Astrocyte of the spinal cord (primary cell): ENCODE results near the gene GJC2.

Source experiments
- DNase-seq: peaks from one replicate; pipeline ENCODE4 v3.0.0; 2011; ENCODE audit warnings: low read depth, low spot score
- H3K4me3 ChIP-seq: 2 replicates; pipeline ENCODE4 v1.5.1; 2011; ENCODE audit warnings: low read depth, mild to moderate bottlenecking, low read length, moderate library complexity
- CTCF ChIP-seq: IDR thresholded peaks from 2 replicates; pipeline ENCODE4 v1.5.1; 2012; ENCODE audit warnings: low read depth, mild to moderate bottlenecking, low read length, inconsistent platforms
- in situ Hi-C: cut with HindIII; loops from 2 replicates; pipeline ENCODE4 v1.10.0; 2017; ENCODE audit warnings: low sequenced_read_pairs

GJC2 gene

GRCh38 chr1:228174482-228175315, 25.0 kb downstream of the GJC2 start:
- H3K4me3 ChIP-seq, result no peak overlapping the region
- TF ChIP-seq CTCF, result no peak
- in situ Hi-C loops, result no loop called here
- DNase-seq, result no peak

- no peak for TF ChIP-seq CTCF
- H3K4me3 ChIP-seq, result no peak overlapping the region
- in situ Hi-C loops, result no loop called here
- DNase-seq, result no peak
These were observed 25.7 kb downstream of the GJC2 start for GRCh38 chr1:228175316-228176023.

GRCh38 chr1:228176024-228176395, 26.3 kb downstream of the GJC2 start:
- no peak overlapping the region for H3K4me3 ChIP-seq
- no peak for TF ChIP-seq CTCF
- in situ Hi-C loops, result no loop called here
- no peak for DNase-seq

- in situ Hi-C loops, result no loop called here
These were observed 26.9 kb downstream of the GJC2 start for GRCh38 chr1:228176461-228177182.

GRCh38 chr1:228177183-228177475, 27.4 kb downstream of the GJC2 start:
- in situ Hi-C loops, result no loop called here
- H3K4me3 ChIP-seq, result no peak overlapping the region
- no peak for DNase-seq
- TF ChIP-seq CTCF, result no peak

More at GRCh38 chr1:228176461-228177182, 26.9 kb downstream of the GJC2 start:
- TF ChIP-seq CTCF, result no peak
- H3K4me3 ChIP-seq, result no peak overlapping the region
- no peak for DNase-seq

GRCh38 chr1:228177721-228178710, 28.3 kb downstream of the GJC2 start:
- H3K4me3 ChIP-seq, result no peak overlapping the region
- DNase-seq, result no peak
- in situ Hi-C loops, result no loop called here
- no peak for TF ChIP-seq CTCF
